ENCODE data around the gene GTF2F2.

GRCh38 chr13:45254396-45254795 lies 134.1 kb downstream of the GTF2F2 start:
- TF ChIP-seq EP300 (IDR thresholded peaks at IDR 0.05) (no peak), CTCF (IDR thresholded peaks at IDR 0.05) (no peak), POLR2A (IDR thresholded peaks at IDR 0.05) (no peak)
